Subcutaneous adipose tissue (tissue), 4 donors: ENCODE measurements around the gene CENPA. TPM values are rescaled to one million over a fixed set of nuclear protein-coding genes. Genes with fewer than 3 reads are reported as not detected.

ENCODE experiments used
- total RNA-seq, 4 donors: library from RNA; depleted of rRNA; stranded (reverse); fragments of >200 nt; gene quantifications; one replicate each; pipeline ENCODE4 v1.1.0, GENCODE V29; 2016
- TF ChIP-seq, protein P1 (sequence below): fragments of 450-650 bp; IDR thresholded peaks from one replicate; pipeline ENCODE4 v1.5.1; 2016; ENCODE audit warnings: low read depth, mild to moderate bottlenecking, control low read depth, antibody characterized with exemption, moderate library complexity

Gene CENPA
- total RNA-seq, 4 donors from 2014 or later = 0.49 to 1.7 (median 0.99) TPM

DNA sequence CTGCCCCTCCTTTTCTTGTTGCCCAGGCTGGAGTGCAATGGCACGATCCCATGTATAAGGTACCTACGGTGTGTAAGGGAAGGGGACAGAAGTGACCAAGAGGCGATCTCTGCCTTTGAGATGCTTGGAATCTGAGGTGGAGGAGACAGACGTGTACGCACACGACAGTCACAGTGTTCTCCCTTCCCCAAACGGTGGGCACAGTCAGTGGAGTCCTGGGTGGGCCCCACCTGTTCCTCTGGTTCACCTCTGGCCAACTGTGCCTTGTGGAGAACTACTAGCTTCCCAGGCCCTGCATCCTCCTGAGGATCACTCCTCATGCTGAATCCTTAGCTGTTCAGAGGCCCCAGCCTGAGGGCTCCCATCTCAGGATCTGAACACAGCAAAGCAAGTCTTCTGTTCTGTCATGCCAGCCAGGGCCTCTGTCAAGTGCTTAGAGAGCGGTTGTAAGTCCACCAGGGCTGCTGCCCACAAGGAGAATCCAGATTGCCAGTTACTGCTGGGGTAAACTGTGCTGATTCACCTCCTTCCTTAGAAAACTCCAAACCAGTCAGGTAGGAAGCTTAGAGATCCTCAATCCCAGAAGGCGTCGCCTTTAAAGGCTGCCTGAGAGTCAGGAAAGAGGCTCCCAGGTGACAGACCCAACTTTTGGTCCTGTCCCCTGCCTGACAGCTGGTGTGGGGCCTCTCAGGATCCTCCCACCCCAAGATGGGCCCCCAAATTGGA lies 20.2 kb upstream of the CENPA start:
- TF ChIP-seq, protein P1, sequence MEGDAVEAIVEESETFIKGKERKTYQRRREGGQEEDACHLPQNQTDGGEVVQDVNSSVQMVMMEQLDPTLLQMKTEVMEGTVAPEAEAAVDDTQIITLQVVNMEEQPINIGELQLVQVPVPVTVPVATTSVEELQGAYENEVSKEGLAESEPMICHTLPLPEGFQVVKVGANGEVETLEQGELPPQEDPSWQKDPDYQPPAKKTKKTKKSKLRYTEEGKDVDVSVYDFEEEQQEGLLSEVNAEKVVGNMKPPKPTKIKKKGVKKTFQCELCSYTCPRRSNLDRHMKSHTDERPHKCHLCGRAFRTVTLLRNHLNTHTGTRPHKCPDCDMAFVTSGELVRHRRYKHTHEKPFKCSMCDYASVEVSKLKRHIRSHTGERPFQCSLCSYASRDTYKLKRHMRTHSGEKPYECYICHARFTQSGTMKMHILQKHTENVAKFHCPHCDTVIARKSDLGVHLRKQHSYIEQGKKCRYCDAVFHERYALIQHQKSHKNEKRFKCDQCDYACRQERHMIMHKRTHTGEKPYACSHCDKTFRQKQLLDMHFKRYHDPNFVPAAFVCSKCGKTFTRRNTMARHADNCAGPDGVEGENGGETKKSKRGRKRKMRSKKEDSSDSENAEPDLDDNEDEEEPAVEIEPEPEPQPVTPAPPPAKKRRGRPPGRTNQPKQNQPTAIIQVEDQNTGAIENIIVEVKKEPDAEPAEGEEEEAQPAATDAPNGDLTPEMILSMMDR = no peak

DNA sequence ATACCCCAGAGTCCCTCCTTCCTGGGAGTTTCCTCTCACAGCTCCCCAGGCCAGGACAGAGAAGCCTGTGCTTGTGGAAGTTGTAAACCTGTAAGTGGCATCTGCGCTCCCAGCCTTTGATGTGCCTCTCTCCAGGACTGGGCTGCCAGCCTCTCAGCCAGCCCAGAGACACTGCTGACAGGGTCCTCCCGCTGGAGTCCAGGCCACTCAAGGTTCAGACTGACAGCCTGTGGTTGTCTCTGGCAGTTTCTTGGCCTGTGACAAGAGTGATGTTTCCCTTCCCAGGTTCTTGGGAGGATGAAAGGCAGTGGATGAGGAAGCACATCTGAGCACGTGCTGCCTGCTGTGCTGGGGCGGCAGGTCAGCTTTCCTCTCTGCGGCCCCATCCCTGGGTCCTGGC lies 18.7 kb upstream of the CENPA start:
- TF ChIP-seq, protein P1 = no peak

DNA sequence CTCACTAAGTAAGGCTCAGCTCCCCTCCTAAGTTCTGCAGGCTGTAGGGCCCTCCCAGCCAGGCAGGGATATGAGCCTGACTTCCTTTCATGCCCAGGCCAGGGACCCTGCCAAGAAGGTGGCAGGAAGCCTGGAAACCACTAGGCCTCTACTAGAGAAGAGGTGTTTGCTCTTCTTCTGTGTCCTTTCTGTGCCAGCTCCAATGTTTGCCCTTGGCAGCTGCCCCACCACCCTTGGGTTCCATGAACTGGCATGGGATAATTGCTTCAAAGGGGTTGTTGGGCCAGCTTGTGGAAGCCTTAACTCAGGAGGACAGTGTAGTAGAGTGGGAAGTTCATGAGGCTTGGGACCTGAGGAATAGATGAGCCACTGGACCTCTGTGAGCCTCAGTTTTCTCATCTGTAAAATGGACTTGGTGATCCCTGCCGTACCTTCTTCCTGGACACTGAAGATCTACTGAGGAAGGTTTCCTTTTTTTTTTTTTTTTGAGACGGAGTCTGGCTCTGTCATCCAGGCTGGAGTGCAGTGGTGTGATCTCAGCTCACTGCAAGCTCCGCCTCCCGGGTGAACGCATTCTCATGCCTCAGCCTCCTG lies 17.9 kb upstream of the CENPA start:
- TF ChIP-seq, protein P1 = no peak

DNA sequence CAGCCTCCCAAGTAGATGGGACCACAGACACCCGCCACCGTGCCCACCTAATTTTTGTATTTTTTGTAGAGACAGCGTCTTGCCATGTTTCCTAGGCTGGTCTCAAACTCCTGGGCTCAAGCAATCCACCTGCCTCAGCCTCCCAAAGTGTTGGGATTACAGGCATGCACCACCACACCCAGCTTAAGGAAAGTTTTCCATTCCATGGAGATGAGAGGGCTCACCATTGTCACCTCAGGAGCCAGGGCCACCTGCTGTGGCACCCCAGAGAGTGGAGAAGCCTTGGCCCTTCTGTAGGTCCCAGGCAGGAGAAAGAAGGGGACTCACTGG lies 17.1 kb upstream of the CENPA start:
- TF ChIP-seq, protein P1 = no peak

DNA sequence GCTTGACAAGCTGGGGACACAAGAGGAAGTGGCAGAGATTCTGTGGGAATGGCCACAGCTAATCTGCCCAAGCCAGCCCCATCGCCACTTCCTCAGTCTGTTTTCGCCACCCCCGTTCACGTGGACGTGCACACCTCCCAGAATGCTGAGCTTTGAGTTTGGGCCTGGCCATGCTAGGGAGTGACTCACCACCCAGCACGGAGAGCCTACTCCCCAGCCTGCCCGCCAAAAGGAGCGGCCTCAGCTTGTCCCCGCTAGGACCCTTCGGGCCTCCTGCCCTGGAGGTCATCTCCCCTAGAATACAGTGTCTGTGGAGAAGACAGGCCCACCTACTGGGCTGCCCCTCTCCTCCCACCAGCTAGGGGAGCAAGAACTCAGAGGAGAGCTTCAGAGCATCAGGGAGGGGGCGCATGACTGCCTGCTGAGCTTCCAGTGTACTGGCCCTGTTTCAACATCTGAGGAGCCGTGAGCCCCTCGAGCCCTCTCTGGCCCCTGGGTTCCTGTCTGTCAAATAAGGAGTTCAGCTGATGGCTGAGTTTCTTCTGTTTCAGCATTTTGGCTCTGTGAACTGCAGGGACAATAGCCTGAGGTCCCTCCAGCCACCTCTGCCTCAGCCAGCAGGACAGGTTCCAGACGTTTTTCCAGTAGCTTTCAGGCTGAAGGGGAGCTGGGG lies 16.6 kb upstream of the CENPA start:
- TF ChIP-seq, protein P1 = no peak

DNA sequence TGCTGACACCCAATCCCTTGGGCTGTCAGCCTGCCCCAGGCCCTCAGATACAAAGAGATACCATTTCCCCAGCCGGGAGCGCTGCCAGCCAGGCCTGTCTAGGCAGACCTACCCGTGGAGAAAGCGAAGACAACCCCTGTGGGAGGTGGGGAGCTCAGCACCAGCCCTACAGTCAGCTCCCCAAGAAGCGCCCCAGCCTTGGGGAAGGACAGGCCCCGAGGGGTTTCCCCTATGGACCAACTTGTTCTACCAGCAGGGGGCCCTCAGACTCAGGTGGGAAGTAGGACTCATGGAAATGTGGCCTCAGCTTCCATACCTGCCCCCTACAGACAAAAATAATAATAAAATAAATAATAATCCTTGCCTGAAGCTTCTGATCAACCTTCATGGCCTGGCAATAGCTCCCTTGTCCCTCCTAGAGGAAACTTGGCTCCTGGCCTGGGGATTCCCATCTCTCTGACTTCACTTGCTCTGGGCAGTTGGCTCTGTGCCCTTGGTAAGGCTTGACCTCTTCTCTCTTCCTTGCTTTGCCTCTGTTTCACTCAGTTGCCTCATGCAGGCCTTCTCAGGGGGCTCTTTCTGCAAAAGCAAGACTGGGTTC lies 14.8 kb upstream of the CENPA start:
- TF ChIP-seq, protein P1 = no peak
